H9 (cell line): ENCODE measurements around the gene SGIP1. TPM values are rescaled to one million over a fixed set of nuclear protein-coding genes. Genes with fewer than 3 reads are reported as not detected.

Source experiments
- DNase-seq: peaks from one replicate; pipeline ENCODE4 v3.0.0-alpha.2; 2017
- H2AFZ ChIP-seq: one replicate; pipeline ENCODE4 v1.6.1; 2013; ENCODE audit warnings: mild to moderate bottlenecking, low read length, control low read depth, moderate library complexity
- H2AK5ac ChIP-seq: 2 replicates; pipeline ENCODE4 v1.6.1; 2013; ENCODE audit warnings: low read length, control low read depth, mixed read lengths; ENCODE audit not compliant: insufficient read length
- H2BK120ac ChIP-seq: one replicate; pipeline ENCODE4 v1.6.1; 2013; ENCODE audit warnings: low read depth, mild to moderate bottlenecking, low read length, control low read depth, inconsistent platforms; ENCODE audit not compliant: poor library complexity, severe bottlenecking
- H2BK12ac ChIP-seq: 2 replicates; pipeline ENCODE4 v1.6.1; 2013; ENCODE audit warnings: low read length, control low read depth, mixed read lengths, low read depth; ENCODE audit not compliant: insufficient read length
- H2BK15ac ChIP-seq: 2 replicates; pipeline ENCODE4 v1.6.1; 2013; ENCODE audit warnings: low read depth, low read length, control low read depth
- H2BK20ac ChIP-seq: one replicate; pipeline ENCODE4 v1.6.1; 2013; ENCODE audit warnings: low read depth, mild to moderate bottlenecking, low read length, control low read depth, inconsistent platforms; ENCODE audit not compliant: poor library complexity, severe bottlenecking
- H2BK5ac ChIP-seq: 2 replicates; pipeline ENCODE4 v1.6.1; 2013; ENCODE audit warnings: low read length, control low read depth, mixed read lengths; ENCODE audit not compliant: insufficient read length
- H3K14ac ChIP-seq: 2 replicates; pipeline ENCODE4 v1.6.1; 2013; ENCODE audit warnings: low read length, control low read depth; ENCODE audit not compliant: insufficient read depth
- H3K18ac ChIP-seq: 2 replicates; pipeline ENCODE4 v1.6.1; 2013; ENCODE audit warnings: low read depth, mild to moderate bottlenecking, mixed read lengths, low read length, control low read depth; ENCODE audit not compliant: insufficient read length
- H3K23ac ChIP-seq: 2 replicates; pipeline ENCODE4 v1.6.1; 2013; ENCODE audit warnings: low read length, control low read depth, mixed read lengths, low read depth; ENCODE audit not compliant: insufficient read length
- H3K23me2 ChIP-seq: 2 replicates; pipeline ENCODE4 v1.6.1; 2013; ENCODE audit warnings: low read depth, mild to moderate bottlenecking, mixed read lengths, low read length, control low read depth; ENCODE audit not compliant: insufficient read length, poor library complexity, severe bottlenecking
- H3K27ac ChIP-seq: 2 replicates; pipeline ENCODE4 v1.5.1; 2013; ENCODE audit warnings: low read length, control low read depth, mixed read lengths, low read depth; ENCODE audit not compliant: insufficient read length
- H3K27me3 ChIP-seq: 2 replicates; pipeline ENCODE4 v1.6.1; 2013; ENCODE audit warnings: low read length, control low read depth, inconsistent platforms; ENCODE audit not compliant: insufficient read depth
- H3K4ac ChIP-seq: 2 replicates; pipeline ENCODE4 v1.6.1; 2013; ENCODE audit warnings: low read depth, mild to moderate bottlenecking, control low read depth, inconsistent platforms, low read length, moderate library complexity
- H3K4me1 ChIP-seq: 2 replicates; pipeline ENCODE4 v1.6.1; 2013; ENCODE audit warnings: low read length, control low read depth, inconsistent platforms; ENCODE audit not compliant: insufficient read depth
- H3K4me2 ChIP-seq: 2 replicates; pipeline ENCODE4 v1.6.1; 2013; ENCODE audit warnings: low read length, control low read depth, mixed read lengths; ENCODE audit not compliant: insufficient read length, insufficient read depth
- H3K56ac ChIP-seq: 2 replicates; pipeline ENCODE4 v1.6.1; 2013; ENCODE audit warnings: low read depth, mild to moderate bottlenecking, mixed read lengths, low read length, control low read depth; ENCODE audit not compliant: insufficient read length
- H3K79me1 ChIP-seq: 2 replicates; pipeline ENCODE4 v1.6.1; 2013; ENCODE audit warnings: low read depth, mild to moderate bottlenecking, moderate library complexity, low read length, control low read depth, inconsistent platforms; ENCODE audit not compliant: insufficient read depth, poor library complexity, severe bottlenecking
- H3K79me2 ChIP-seq: 2 replicates; pipeline ENCODE4 v1.6.1; 2013; ENCODE audit warnings: low read length, control low read depth, inconsistent platforms; ENCODE audit not compliant: insufficient read depth
- H3K9ac ChIP-seq: 2 replicates; pipeline ENCODE4 v1.6.1; 2013; ENCODE audit warnings: low read length, control low read depth, mixed read lengths; ENCODE audit not compliant: insufficient read length; ENCODE audit errors: extremely low read depth
- H3K9me3 ChIP-seq: one replicate; pipeline ENCODE4 v1.6.1; 2013; ENCODE audit warnings: low read depth, low read length, inconsistent platforms; ENCODE audit not compliant: control insufficient read depth
- H3T11ph ChIP-seq: one replicate; pipeline ENCODE4 v1.6.1; 2013; ENCODE audit warnings: mild to moderate bottlenecking, low read length, control low read depth, inconsistent platforms
- H4K20me1 ChIP-seq: one replicate; pipeline ENCODE4 v1.6.1; 2013; ENCODE audit not compliant: control insufficient read depth, insufficient read length, insufficient read depth
- H4K5ac ChIP-seq: 2 replicates; pipeline ENCODE4 v1.6.1; 2013; ENCODE audit warnings: low read depth, mild to moderate bottlenecking, mixed read lengths, low read length, control low read depth; ENCODE audit not compliant: insufficient read length
- H4K8ac ChIP-seq: replicated peaks from 2 replicates; pipeline ENCODE4 v1.6.1; 2013; ENCODE audit warnings: low read length, control low read depth, mixed read lengths, low read depth; ENCODE audit not compliant: insufficient read length
- H4K91ac ChIP-seq: 2 replicates; pipeline ENCODE4 v1.6.1; 2013; ENCODE audit warnings: low read depth, mild to moderate bottlenecking, moderate library complexity, mixed read lengths, low read length, control low read depth; ENCODE audit not compliant: insufficient read length
- H3K27ac Mint-ChIP-seq, 3 experiments: 2 replicates in 2 of 3; 3 replicates in 1 of 3; pipeline ENCODE4 v1.8.0; 2020 to 2021; ENCODE audit warnings: mixed read lengths in 3 of 3, mild to moderate bottlenecking in 1 of 3, moderate library complexity in 1 of 3
- H3K27me3 Mint-ChIP-seq: 2 replicates; pipeline ENCODE4 v1.8.0; 2021; ENCODE audit warnings: low read depth, mild to moderate bottlenecking, moderate library complexity, mixed read lengths
- H3K36me3 Mint-ChIP-seq, 3 experiments: 2 replicates in 2 of 3; 3 replicates in 1 of 3; pipeline ENCODE4 v1.8.0; 2020 to 2021; ENCODE audit warnings: low read depth in 3 of 3, mixed read lengths in 3 of 3; ENCODE audit not compliant: insufficient read depth in 1 of 3
- H3K4me1 Mint-ChIP-seq, 2 experiments: 2 replicates each; pipeline ENCODE4 v1.8.0; 2020; ENCODE audit warnings: mixed read lengths in 2 of 2
- H3K4me3 Mint-ChIP-seq, 2 experiments: 2 replicates in 1 of 2; 3 replicates in 1 of 2; pipeline ENCODE4 v1.8.0; 2020 to 2021; ENCODE audit warnings: mild to moderate bottlenecking in 2 of 2, mixed read lengths in 2 of 2, moderate library complexity in 1 of 2
- H3K9me3 Mint-ChIP-seq, 2 experiments: 2 replicates in 1 of 2; 3 replicates in 1 of 2; pipeline ENCODE4 v1.8.0; 2020; ENCODE audit warnings: mild to moderate bottlenecking in 2 of 2, mixed read lengths in 2 of 2, moderate library complexity in 1 of 2
- WGBS: extraction: QIAGEN DNeasy Blood & Tissue Kit; methylation state at CpG from one replicate; pipeline ENCODE4 v1.1.7; 2013; ENCODE audit warnings: missing lambda C conversion rate, low lambda C conversion rate, mixed read lengths; ENCODE audit not compliant: insufficient read length; ENCODE audit errors: extremely low coverage; 5-methylcytosine and 5-hydroxymethylcytosine counted together
- total RNA-seq: library from RNA; stranded (reverse); gene quantifications from 2 replicates; pipeline ENCODE4 v1.2.1, GENCODE V29; 2021
- TF ChIP-seq, protein P1 (sequence below): fragments of 200-600 bp; sonication (generic); conservative IDR thresholded peaks from 3 replicates; pipeline ENCODE4 v1.8.0; 2021; ENCODE audit warnings: antibody characterized with exemption, mild to moderate bottlenecking

Gene SGIP1
- total RNA-seq, 1 experiment from 2014 or later = 1.5 TPM

DNA sequence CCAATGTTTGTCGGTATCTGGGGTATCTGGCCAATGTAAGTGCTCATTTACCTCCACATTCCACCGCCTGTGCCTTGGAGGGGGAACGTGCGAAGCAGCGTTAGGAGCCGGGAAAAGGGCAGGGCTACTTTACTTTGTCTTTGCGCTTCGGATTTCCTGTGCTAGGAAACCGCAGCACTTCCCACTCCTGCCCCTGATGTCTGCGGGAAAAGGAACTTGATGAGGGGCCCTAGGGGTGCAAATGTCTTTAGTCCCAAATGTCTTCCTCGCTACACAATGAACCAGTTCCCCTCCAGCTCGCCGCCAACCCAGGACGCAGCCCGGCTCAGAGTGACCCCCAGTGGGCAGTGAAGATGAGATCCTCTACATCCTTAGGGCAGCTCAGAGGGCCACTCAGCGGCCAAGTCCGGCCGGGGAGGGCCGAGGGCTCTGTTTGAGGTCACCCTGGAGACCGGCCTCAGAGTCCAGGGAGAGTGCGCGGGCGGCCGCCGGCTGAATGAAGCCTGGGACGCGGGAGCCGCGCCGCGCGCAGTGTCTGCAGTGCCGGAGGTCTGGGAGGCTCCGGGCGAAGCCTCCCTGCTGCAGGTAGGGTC is 218.1 kb downstream of the SGIP1 start, which contains the start of gene DYNLT5:
Gene DYNLT5, plus strand, starts transcription at position 460 of the 593 bp plus-strand sequence. CDS start 2,200 bp downstream, outside the sequence.
- peak within 1 kb of the TSS; percentile 33 for H3K4me2 ChIP-seq
- no peak within 1 kb of the TSS for H3T11ph ChIP-seq
- no peaks in the 10 kb centered on the region for H3K9me3 ChIP-seq
- TF ChIP-seq, protein P1, sequence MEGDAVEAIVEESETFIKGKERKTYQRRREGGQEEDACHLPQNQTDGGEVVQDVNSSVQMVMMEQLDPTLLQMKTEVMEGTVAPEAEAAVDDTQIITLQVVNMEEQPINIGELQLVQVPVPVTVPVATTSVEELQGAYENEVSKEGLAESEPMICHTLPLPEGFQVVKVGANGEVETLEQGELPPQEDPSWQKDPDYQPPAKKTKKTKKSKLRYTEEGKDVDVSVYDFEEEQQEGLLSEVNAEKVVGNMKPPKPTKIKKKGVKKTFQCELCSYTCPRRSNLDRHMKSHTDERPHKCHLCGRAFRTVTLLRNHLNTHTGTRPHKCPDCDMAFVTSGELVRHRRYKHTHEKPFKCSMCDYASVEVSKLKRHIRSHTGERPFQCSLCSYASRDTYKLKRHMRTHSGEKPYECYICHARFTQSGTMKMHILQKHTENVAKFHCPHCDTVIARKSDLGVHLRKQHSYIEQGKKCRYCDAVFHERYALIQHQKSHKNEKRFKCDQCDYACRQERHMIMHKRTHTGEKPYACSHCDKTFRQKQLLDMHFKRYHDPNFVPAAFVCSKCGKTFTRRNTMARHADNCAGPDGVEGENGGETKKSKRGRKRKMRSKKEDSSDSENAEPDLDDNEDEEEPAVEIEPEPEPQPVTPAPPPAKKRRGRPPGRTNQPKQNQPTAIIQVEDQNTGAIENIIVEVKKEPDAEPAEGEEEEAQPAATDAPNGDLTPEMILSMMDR = peak; percentile 42; the same call in 2 of the 3 replicates
- H3K27ac ChIP-seq = no peak within 1 kb of the TSS
- peak; percentile 78 for DNase-seq
- H3K27ac Mint-ChIP-seq = no peak within 1 kb of the TSS; a peak in 1 of 7 replicates
- H2AK5ac ChIP-seq = no peak within 1 kb of the TSS
- H4K91ac ChIP-seq = no peak within 1 kb of the TSS
- H3K56ac ChIP-seq = no peak within 1 kb of the TSS
- H3K9ac ChIP-seq = peak within 1 kb of the TSS; percentile 25
- H2BK15ac ChIP-seq = no peak within 1 kb of the TSS
- H3K18ac ChIP-seq = no peak within 1 kb of the TSS
- H2BK5ac ChIP-seq = no peak within 1 kb of the TSS
- H2BK12ac ChIP-seq = no peak within 1 kb of the TSS
- WGBS = no CpG with 5 or more reads among the region's 35 CpGs
- no peak within 1 kb of the TSS for H3K4ac ChIP-seq
- H4K20me1 ChIP-seq = no peaks in the 10 kb centered on the region
- peak within 1 kb of the TSS; percentile 65 to 79 for H3K4me3 Mint-ChIP-seq
- H3K23me2 ChIP-seq = peaks cover 11% of the 10 kb centered on the region
- H3K4me1 Mint-ChIP-seq = peaks cover 4 to 6% of the 10 kb centered on the region in 2 experiments; a peak in 3 of 4 replicates
- H3K23ac ChIP-seq = no peak within 1 kb of the TSS
- H3K79me2 ChIP-seq = no peaks in the 10 kb centered on the region
- H3K27me3 Mint-ChIP-seq = peaks cover 28% of the 10 kb centered on the region
- H2BK20ac ChIP-seq = no peak within 1 kb of the TSS
- no peaks in the 10 kb centered on the region for H3K36me3 Mint-ChIP-seq
- peak within 1 kb of the TSS; percentile 6 for H2AFZ ChIP-seq
- no peak within 1 kb of the TSS for H4K5ac ChIP-seq
- no peaks in the 10 kb centered on the region for H3K79me1 ChIP-seq
- H3K27me3 ChIP-seq = no peaks in the 10 kb centered on the region; the same call in 1 of the 2 replicates
- no peaks in the 10 kb centered on the region; the same call in 1 of the 2 replicates for H3K4me1 ChIP-seq
- H2BK120ac ChIP-seq = no peak within 1 kb of the TSS
- H4K8ac ChIP-seq = no peak within 1 kb of the TSS
- H3K9me3 Mint-ChIP-seq = no peaks in the 10 kb centered on the region
- peak within 1 kb of the TSS; percentile 60 for H3K14ac ChIP-seq
